Left ventricle myocardium inferior (tissue), 1 donor: Measurements from ENCODE around the gene CDCA5. TPM values are rescaled to one million over a fixed set of nuclear protein-coding genes. Genes with fewer than 3 reads are reported as not detected.

Experiments used
- DNase-seq: peaks from one replicate; pipeline ENCODE4 v3.0.0-alpha.2; 2020
- H3K27ac ChIP-seq: fragments of 200-600 bp; replicated peaks from 2 replicates; pipeline ENCODE4 v1.8.0; 2021
- H3K27me3 ChIP-seq: fragments of 200-600 bp; 2 replicates; pipeline ENCODE4 v1.8.0; 2021; ENCODE audit warnings: low read depth
- H3K36me3 ChIP-seq: fragments of 200-600 bp; 2 replicates; pipeline ENCODE4 v1.8.0; 2021
- H3K4me1 ChIP-seq: fragments of 200-600 bp; 2 replicates; pipeline ENCODE4 v1.8.0; 2021
- H3K4me3 ChIP-seq: fragments of 200-600 bp; 2 replicates; pipeline ENCODE4 v1.8.0; 2021; ENCODE audit warnings: mild to moderate bottlenecking, moderate library complexity
- H3K9me3 ChIP-seq: fragments of 200-600 bp; replicated peaks from 2 replicates; pipeline ENCODE4 v1.8.0; 2021
- CTCF ChIP-seq: fragments of 200-600 bp; IDR thresholded peaks from 2 replicates; pipeline ENCODE4 v1.8.0; 2021; ENCODE audit warnings: antibody characterized with exemption, mild to moderate bottlenecking, borderline replicate concordance
- intact Hi-C: fragments of 100-400 bp; cut with micrococcal nuclease; formaldehyde crosslinking; loops from one replicate; pipeline ENCODE4 v1.11.0; 2022
- total RNA-seq: library from RNA; stranded (reverse); fragmentation: NEBNext Ultra II Directional; extraction: Animal tissue kit (Norgen Biotek cat#: 25700); gene quantifications from one replicate; pipeline ENCODE4 v1.2.1, GENCODE V29; 2021
- donor health status: DM: no; HTN: yes; CAD: no; lungs with severe emphysema.

Gene CDCA5
- total RNA-seq, 1 donor from 2014 or later, result 1.3 TPM

- Histone ChIP-seq H3K4me1 (peaks cover 49% of the 10 kb centered on the region), H3K9me3 (no peaks in the 10 kb centered on the region), H3K4me3 (no peak overlapping the region), H3K27ac (peak overlapping the region; percentile 86), H3K36me3 (peaks cover 30% of the 10 kb centered on the region), H3K27me3 (no peaks in the 10 kb centered on the region)
- no peak for DNase-seq
- TF ChIP-seq CTCF, result no peak
- intact Hi-C loops, result no loop called here
Observed at GRCh38 chr11:65104628-65105027, 20.8 kb upstream of the CDCA5 start.

- Histone ChIP-seq H3K9me3 (no peaks in the 10 kb centered on the region), H3K4me3 (no peak overlapping the region), H3K4me1 (peaks cover 49% of the 10 kb centered on the region), H3K27ac (peak overlapping the region; percentile 86), H3K36me3 (peaks cover 26% of the 10 kb centered on the region), H3K27me3 (no peaks in the 10 kb centered on the region)
- no peak for TF ChIP-seq CTCF
- intact Hi-C loops, result no loop called here
- no peak for DNase-seq
Observed at GRCh38 chr11:65103476-65103875, 19.6 kb upstream of the CDCA5 start.

GRCh38 chr11:65102142-65103095, 18.6 kb upstream of the CDCA5 start:
- H3K9me3 ChIP-seq, result no peaks in the 10 kb centered on the region
- no peak overlapping the region for H3K4me3 ChIP-seq
- peak overlapping the region; percentile 86 for H3K27ac ChIP-seq
- TF ChIP-seq CTCF, result no peak
- intact Hi-C loops, result no loop called here
- peaks cover 23% of the 10 kb centered on the region for H3K36me3 ChIP-seq
- H3K27me3 ChIP-seq, result no peaks in the 10 kb centered on the region
- peaks cover 59% of the 10 kb centered on the region for H3K4me1 ChIP-seq
- DNase-seq, result no peak

- no peaks in the 10 kb centered on the region for H3K27me3 ChIP-seq
- H3K4me3 ChIP-seq, result no peak overlapping the region
- TF ChIP-seq CTCF, result no peak
- intact Hi-C loops, result no loop called here
- no peaks in the 10 kb centered on the region for H3K9me3 ChIP-seq
- DNase-seq, result no peak
- peaks cover 23% of the 10 kb centered on the region for H3K36me3 ChIP-seq
- H3K27ac ChIP-seq, result peak overlapping the region; percentile 86
- H3K4me1 ChIP-seq, result peaks cover 74% of the 10 kb centered on the region
Observed at GRCh38 chr11:65100674-65101350, 17.0 kb upstream of the CDCA5 start.

- DNase-seq, result no peak
- no peak for TF ChIP-seq CTCF
- Histone ChIP-seq H3K4me1 (peaks cover 41% of the 10 kb centered on the region), H3K27me3 (no peaks in the 10 kb centered on the region), H3K36me3 (peaks cover 15% of the 10 kb centered on the region), H3K27ac (peak overlapping the region; percentile 91), H3K4me3 (peak overlapping the region; percentile 82), H3K9me3 (no peaks in the 10 kb centered on the region)
- intact Hi-C loops, result no loop called here
Observed at GRCh38 chr11:65096926-65097325, 13.1 kb upstream of the CDCA5 start.
